C4-2B (cell line): Measurements from ENCODE around the gene RIPOR3.

Experiments
- CTCF ChIP-seq: fragments of 450-650 bp; conservative IDR thresholded peaks from 2 replicates; pipeline ENCODE4 v1.5.1; 2017; ENCODE audit warnings: mild to moderate bottlenecking
- ZFX ChIP-seq: fragments of 450-650 bp; IDR thresholded peaks from 2 replicates; pipeline ENCODE4 v1.6.1; 2017

GRCh38 chr20:50600281-50600895 is 91.0 kb downstream of the RIPOR3 start:
- TF ChIP-seq CTCF (no peak), ZFX (no peak)
